HL-60 (cell line): ENCODE measurements around the gene EAF1.

Source experiments
- DNase-seq, 2 experiments: peaks; one replicate each; pipeline ENCODE4 v3.0.0-alpha.2; 2010 to 2020; ENCODE audit warnings: low read depth in 1 of 2, low spot score in 1 of 2
- H3K27ac ChIP-seq: fragments of 250-450 bp; sonication (Bioruptor Pico); replicated peaks from 2 replicates; pipeline ENCODE4 v1.5.1; 2020; ENCODE audit warnings: mild to moderate bottlenecking, moderate library complexity
- H3K27me3 ChIP-seq: fragments of 250-450 bp; sonication (Bioruptor Pico); 2 replicates; pipeline ENCODE4 v1.5.1; 2021; ENCODE audit warnings: mild to moderate bottlenecking, moderate library complexity; ENCODE audit not compliant: insufficient read depth, poor library complexity, severe bottlenecking
- H3K4me3 ChIP-seq: replicated peaks from 2 replicates; pipeline ENCODE4 v1.5.1; 2011; ENCODE audit warnings: mild to moderate bottlenecking, control low read depth, low read length; ENCODE audit not compliant: insufficient read depth
- GABPA ChIP-seq: IDR thresholded peaks from 2 replicates; pipeline ENCODE4 v1.6.1; 2012; ENCODE audit warnings: low read depth
- POLR2AphosphoS5 ChIP-seq: IDR thresholded peaks from 2 replicates; pipeline ENCODE4 v1.6.1; 2012; ENCODE audit warnings: low read depth
- SPI1 ChIP-seq: IDR thresholded peaks from 2 replicates; pipeline ENCODE4 v1.6.1; 2012; ENCODE audit warnings: low read depth, mild to moderate bottlenecking, borderline replicate concordance
- TF ChIP-seq, protein P1 (sequence below): IDR thresholded peaks from 2 replicates; pipeline ENCODE4 v1.6.1; 2012; ENCODE audit warnings: low read depth; ENCODE audit not compliant: insufficient replicate concordance
- TF ChIP-seq, protein P2 (sequence below): IDR thresholded peaks from one replicate; pipeline ENCODE4 v1.5.1; 2011; ENCODE audit warnings: low read length, control low read depth, inconsistent platforms; ENCODE audit not compliant: insufficient read depth

The EAF1 gene

DNA sequence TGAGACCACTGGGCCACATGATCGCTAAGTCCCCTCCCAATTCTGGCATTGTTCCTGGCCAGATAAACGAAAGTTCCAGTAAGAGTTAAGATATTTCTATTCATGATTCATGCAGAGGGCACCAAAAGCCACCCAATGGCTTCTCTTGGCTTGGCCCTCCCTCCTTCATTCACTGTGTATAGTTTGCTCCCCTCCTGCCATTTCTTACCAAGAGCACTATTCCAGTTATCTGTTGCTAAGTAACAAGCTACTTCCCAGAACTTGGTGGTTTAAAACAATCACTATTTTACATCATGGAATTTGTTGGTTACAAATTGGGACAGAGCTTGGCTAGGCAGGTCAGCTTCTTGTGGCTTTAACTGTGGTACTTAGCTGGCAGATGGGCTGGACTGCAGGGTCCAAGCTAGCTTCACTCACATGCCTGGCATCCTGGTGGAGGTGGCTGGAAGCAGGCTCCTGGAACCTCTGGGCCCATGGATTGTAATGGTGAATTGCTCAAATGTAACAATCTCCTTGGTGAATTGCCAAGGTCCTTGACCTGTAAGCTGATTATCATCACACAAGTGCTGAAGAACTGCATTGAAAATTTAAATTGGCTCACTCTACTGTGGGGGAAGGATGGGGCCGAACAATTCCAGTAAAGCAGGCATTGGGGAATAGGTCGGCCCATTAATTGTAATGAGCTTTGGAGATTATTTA is 16.6 kb downstream of the EAF1 start:
- DNase-seq: no peak
- Histone ChIP-seq H3K27ac (no peak overlapping the region), H3K27me3 (no peaks in the 10 kb centered on the region), H3K4me3 (no peak overlapping the region)
- TF ChIP-seq POLR2AphosphoS5: no peak
- TF ChIP-seq SPI1: no peak
- TF ChIP-seq, protein P1, sequence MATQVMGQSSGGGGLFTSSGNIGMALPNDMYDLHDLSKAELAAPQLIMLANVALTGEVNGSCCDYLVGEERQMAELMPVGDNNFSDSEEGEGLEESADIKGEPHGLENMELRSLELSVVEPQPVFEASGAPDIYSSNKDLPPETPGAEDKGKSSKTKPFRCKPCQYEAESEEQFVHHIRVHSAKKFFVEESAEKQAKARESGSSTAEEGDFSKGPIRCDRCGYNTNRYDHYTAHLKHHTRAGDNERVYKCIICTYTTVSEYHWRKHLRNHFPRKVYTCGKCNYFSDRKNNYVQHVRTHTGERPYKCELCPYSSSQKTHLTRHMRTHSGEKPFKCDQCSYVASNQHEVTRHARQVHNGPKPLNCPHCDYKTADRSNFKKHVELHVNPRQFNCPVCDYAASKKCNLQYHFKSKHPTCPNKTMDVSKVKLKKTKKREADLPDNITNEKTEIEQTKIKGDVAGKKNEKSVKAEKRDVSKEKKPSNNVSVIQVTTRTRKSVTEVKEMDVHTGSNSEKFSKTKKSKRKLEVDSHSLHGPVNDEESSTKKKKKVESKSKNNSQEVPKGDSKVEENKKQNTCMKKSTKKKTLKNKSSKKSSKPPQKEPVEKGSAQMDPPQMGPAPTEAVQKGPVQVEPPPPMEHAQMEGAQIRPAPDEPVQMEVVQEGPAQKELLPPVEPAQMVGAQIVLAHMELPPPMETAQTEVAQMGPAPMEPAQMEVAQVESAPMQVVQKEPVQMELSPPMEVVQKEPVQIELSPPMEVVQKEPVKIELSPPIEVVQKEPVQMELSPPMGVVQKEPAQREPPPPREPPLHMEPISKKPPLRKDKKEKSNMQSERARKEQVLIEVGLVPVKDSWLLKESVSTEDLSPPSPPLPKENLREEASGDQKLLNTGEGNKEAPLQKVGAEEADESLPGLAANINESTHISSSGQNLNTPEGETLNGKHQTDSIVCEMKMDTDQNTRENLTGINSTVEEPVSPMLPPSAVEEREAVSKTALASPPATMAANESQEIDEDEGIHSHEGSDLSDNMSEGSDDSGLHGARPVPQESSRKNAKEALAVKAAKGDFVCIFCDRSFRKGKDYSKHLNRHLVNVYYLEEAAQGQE: no peak
- TF ChIP-seq, protein P2, sequence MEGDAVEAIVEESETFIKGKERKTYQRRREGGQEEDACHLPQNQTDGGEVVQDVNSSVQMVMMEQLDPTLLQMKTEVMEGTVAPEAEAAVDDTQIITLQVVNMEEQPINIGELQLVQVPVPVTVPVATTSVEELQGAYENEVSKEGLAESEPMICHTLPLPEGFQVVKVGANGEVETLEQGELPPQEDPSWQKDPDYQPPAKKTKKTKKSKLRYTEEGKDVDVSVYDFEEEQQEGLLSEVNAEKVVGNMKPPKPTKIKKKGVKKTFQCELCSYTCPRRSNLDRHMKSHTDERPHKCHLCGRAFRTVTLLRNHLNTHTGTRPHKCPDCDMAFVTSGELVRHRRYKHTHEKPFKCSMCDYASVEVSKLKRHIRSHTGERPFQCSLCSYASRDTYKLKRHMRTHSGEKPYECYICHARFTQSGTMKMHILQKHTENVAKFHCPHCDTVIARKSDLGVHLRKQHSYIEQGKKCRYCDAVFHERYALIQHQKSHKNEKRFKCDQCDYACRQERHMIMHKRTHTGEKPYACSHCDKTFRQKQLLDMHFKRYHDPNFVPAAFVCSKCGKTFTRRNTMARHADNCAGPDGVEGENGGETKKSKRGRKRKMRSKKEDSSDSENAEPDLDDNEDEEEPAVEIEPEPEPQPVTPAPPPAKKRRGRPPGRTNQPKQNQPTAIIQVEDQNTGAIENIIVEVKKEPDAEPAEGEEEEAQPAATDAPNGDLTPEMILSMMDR: no peak
- no peak for TF ChIP-seq GABPA

DNA sequence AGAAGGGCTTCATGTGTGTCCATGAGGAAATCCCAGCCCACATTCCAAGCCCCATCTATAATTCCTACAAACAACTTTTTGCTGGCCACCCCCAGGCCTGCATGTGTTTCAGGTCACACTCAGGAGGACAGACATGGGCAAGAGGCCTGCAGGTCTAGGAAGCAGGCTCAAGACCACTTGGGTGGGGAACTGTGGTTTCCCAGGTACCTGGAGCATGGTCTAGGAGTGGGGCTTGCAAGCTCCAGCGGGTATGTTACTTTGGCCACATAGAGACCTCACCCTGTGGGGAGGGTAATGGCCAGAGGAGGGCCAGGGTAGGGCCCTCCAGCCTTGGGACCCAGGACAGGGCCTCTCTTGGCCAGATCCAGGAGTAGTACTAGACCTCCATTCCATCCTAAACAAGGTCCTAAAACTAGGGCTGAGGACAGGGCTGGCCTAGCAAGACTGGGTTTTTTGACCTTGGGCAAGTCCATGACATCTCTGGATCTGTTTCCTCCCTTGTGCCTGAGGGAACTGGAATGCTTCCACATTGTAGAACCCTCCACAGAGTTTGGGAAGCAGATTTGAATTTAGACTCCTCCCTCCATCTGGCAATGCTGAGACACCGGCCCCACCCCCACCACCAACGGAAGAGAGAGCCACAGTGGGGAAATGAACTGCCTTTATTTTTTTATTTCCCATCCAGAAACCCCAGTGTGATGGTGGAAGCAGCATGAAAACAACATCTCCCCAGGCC is 22.3 kb downstream of the EAF1 start:
- TF ChIP-seq POLR2AphosphoS5: no peak
- no peak for TF ChIP-seq SPI1
- TF ChIP-seq, protein P1: no peak
- no peak for TF ChIP-seq GABPA
- TF ChIP-seq, protein P2: no peak
- Histone ChIP-seq H3K4me3 (no peak overlapping the region), H3K27ac (no peak overlapping the region), H3K27me3 (no peaks in the 10 kb centered on the region)
- DNase-seq: no peak

DNA sequence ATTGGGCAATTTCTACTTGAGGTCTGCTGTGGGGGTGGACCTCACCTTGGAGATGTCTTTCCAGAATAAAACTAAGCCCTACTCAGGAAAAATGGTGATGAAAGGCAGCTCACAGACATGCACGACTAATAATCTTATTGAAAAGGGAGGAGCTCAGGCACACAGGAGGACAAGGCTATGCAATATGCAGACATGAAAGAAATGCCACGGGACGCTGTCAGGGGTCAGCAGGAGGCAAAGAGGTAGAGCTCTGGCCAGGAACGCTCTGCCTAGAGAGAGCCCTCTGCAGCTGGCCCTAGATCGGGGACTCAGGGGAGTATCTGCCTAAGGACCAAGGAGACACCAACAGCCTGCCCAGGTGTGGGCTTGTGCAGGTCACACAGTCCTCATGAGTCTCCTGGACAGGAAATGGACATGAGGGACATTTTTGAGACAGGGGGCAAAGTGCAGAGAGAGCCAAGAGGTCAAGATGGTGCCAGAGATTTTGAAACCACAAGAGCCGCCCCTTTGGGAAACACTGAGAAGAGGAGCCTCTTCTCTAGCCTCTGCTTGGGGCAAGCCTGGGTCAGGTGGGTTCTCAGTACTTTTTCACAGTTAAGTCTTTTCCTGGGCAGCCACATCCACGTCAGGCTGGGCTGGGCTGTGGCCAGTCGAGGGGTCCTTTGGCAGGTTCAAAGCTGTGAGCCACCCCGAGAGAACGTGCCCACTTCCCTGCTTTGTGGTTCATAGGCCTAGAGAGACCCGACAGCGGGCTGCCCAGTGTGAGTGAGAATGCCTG is 23.2 kb downstream of the EAF1 start:
- no peak overlapping the region for H3K4me3 ChIP-seq
- DNase-seq: no peak
- TF ChIP-seq SPI1: no peak
- TF ChIP-seq POLR2AphosphoS5: no peak
- TF ChIP-seq GABPA: no peak
- TF ChIP-seq, protein P1: no peak
- TF ChIP-seq, protein P2: no peak
- no peak overlapping the region for H3K27ac ChIP-seq
- H3K27me3 ChIP-seq: no peaks in the 10 kb centered on the region
